ENCODE data around the gene CD93.

Gene CD93

GRCh38 chr20:23069108-23069507 is 17.0 kb downstream of the CD93 start:
- H3K4me3 Mint-ChIP-seq = no peak overlapping the region

GRCh38 chr20:23068283-23068682 is 17.8 kb downstream of the CD93 start:
- H3K4me1 Mint-ChIP-seq (ENCODE audit: low read depth) = no peaks in the 10 kb centered on the region
- H3K9me3 Mint-ChIP-seq = no peaks in the 10 kb centered on the region
- no peaks in the 10 kb centered on the region for H3K36me3 Mint-ChIP-seq (ENCODE audit: low read depth)
- peaks cover 3% of the 10 kb centered on the region for H3K27me3 Mint-ChIP-seq
- H3K27ac Mint-ChIP-seq = no peak overlapping the region
- H3K4me3 Mint-ChIP-seq = no peak overlapping the region

More at GRCh38 chr20:23069108-23069507, 17.0 kb downstream of the CD93 start:
- Mint-ChIP-seq H3K27me3 (peaks cover 3% of the 10 kb centered on the region), H3K36me3 (ENCODE audit: low read depth) (no peaks in the 10 kb centered on the region), H3K9me3 (no peaks in the 10 kb centered on the region), H3K4me1 (ENCODE audit: low read depth) (no peaks in the 10 kb centered on the region), H3K27ac (no peak overlapping the region)

GRCh38 chr20:23066772-23067171 is 19.4 kb downstream of the CD93 start:
- Mint-ChIP-seq H3K27me3 (peaks cover 3% of the 10 kb centered on the region), H3K9me3 (no peaks in the 10 kb centered on the region), H3K4me3 (no peak overlapping the region), H3K4me1 (ENCODE audit: low read depth) (no peaks in the 10 kb centered on the region), H3K27ac (no peak overlapping the region), H3K36me3 (ENCODE audit: low read depth) (no peaks in the 10 kb centered on the region)

- H3K27me3 Mint-ChIP-seq = peaks cover 3% of the 10 kb centered on the region
- H3K36me3 Mint-ChIP-seq (ENCODE audit: low read depth) = no peaks in the 10 kb centered on the region
- no peaks in the 10 kb centered on the region for H3K4me1 Mint-ChIP-seq (ENCODE audit: low read depth)
- H3K27ac Mint-ChIP-seq = no peak overlapping the region
- no peak overlapping the region for H3K4me3 Mint-ChIP-seq
- no peaks in the 10 kb centered on the region for H3K9me3 Mint-ChIP-seq
These were observed 20.6 kb downstream of the CD93 start for GRCh38 chr20:23065266-23066201.

- H3K4me1 Mint-ChIP-seq (ENCODE audit: low read depth) = no peaks in the 10 kb centered on the region
- H3K36me3 Mint-ChIP-seq (ENCODE audit: low read depth) = no peaks in the 10 kb centered on the region
- peaks cover 3% of the 10 kb centered on the region for H3K27me3 Mint-ChIP-seq
- H3K9me3 Mint-ChIP-seq = no peaks in the 10 kb centered on the region
- no peak overlapping the region for H3K4me3 Mint-ChIP-seq
- no peak overlapping the region for H3K27ac Mint-ChIP-seq
These were observed 22.5 kb downstream of the CD93 start for GRCh38 chr20:23063581-23063980.

- Mint-ChIP-seq H3K27me3 (peaks cover 3% of the 10 kb centered on the region), H3K36me3 (ENCODE audit: low read depth) (no peaks in the 10 kb centered on the region), H3K27ac (no peak overlapping the region), H3K4me1 (ENCODE audit: low read depth) (no peaks in the 10 kb centered on the region), H3K4me3 (no peak overlapping the region), H3K9me3 (no peaks in the 10 kb centered on the region)
These were observed 23.0 kb downstream of the CD93 start for GRCh38 chr20:23063168-23063567.

- H3K36me3 Mint-ChIP-seq (ENCODE audit: low read depth) = no peaks in the 10 kb centered on the region
- no peaks in the 10 kb centered on the region for H3K9me3 Mint-ChIP-seq
- H3K27me3 Mint-ChIP-seq = peaks cover 3% of the 10 kb centered on the region
- H3K4me3 Mint-ChIP-seq = no peak overlapping the region
- no peak overlapping the region for H3K27ac Mint-ChIP-seq
- no peaks in the 10 kb centered on the region for H3K4me1 Mint-ChIP-seq (ENCODE audit: low read depth)
These were observed 23.5 kb downstream of the CD93 start for GRCh38 chr20:23062632-23063031.

- Mint-ChIP-seq H3K4me1 (ENCODE audit: low read depth) (no peaks in the 10 kb centered on the region), H3K9me3 (no peaks in the 10 kb centered on the region), H3K27me3 (peaks cover 3% of the 10 kb centered on the region), H3K27ac (no peak overlapping the region), H3K4me3 (no peak overlapping the region), H3K36me3 (ENCODE audit: low read depth) (no peaks in the 10 kb centered on the region)
These were observed 24.2 kb downstream of the CD93 start for GRCh38 chr20:23061734-23062561.

- Mint-ChIP-seq H3K4me1 (ENCODE audit: low read depth) (no peaks in the 10 kb centered on the region), H3K27ac (no peak overlapping the region), H3K4me3 (no peak overlapping the region), H3K36me3 (ENCODE audit: low read depth) (no peaks in the 10 kb centered on the region), H3K9me3 (no peaks in the 10 kb centered on the region), H3K27me3 (peaks cover 3% of the 10 kb centered on the region)
These were observed 24.9 kb downstream of the CD93 start for GRCh38 chr20:23061262-23061661.

- H3K36me3 Mint-ChIP-seq (ENCODE audit: low read depth) = no peaks in the 10 kb centered on the region
- H3K4me3 Mint-ChIP-seq = no peak overlapping the region
- H3K27ac Mint-ChIP-seq = no peak overlapping the region
- H3K27me3 Mint-ChIP-seq = peaks cover 3% of the 10 kb centered on the region
- no peaks in the 10 kb centered on the region for H3K4me1 Mint-ChIP-seq (ENCODE audit: low read depth)
- no peaks in the 10 kb centered on the region for H3K9me3 Mint-ChIP-seq
These were observed 25.5 kb downstream of the CD93 start for GRCh38 chr20:23060629-23061028.

GRCh38 chr20:23059846-23060245 is 26.3 kb downstream of the CD93 start:
- no peak overlapping the region for H3K4me3 Mint-ChIP-seq
- H3K36me3 Mint-ChIP-seq (ENCODE audit: low read depth) = no peaks in the 10 kb centered on the region
- no peaks in the 10 kb centered on the region for H3K4me1 Mint-ChIP-seq (ENCODE audit: low read depth)
- H3K27ac Mint-ChIP-seq = no peak overlapping the region
- H3K9me3 Mint-ChIP-seq = no peaks in the 10 kb centered on the region
- H3K27me3 Mint-ChIP-seq = peaks cover 5% of the 10 kb centered on the region

GRCh38 chr20:23059001-23059400 is 27.1 kb downstream of the CD93 start:
- Mint-ChIP-seq H3K36me3 (ENCODE audit: low read depth) (no peaks in the 10 kb centered on the region), H3K4me3 (no peak overlapping the region), H3K27ac (no peak overlapping the region), H3K27me3 (peaks cover 7% of the 10 kb centered on the region), H3K9me3 (no peaks in the 10 kb centered on the region), H3K4me1 (ENCODE audit: low read depth) (no peaks in the 10 kb centered on the region)

GRCh38 chr20:23058240-23058639 is 27.9 kb downstream of the CD93 start:
- peaks cover 14% of the 10 kb centered on the region for H3K27me3 Mint-ChIP-seq
- no peak overlapping the region for H3K4me3 Mint-ChIP-seq
- no peak overlapping the region for H3K27ac Mint-ChIP-seq
- H3K4me1 Mint-ChIP-seq (ENCODE audit: low read depth) = no peaks in the 10 kb centered on the region
- no peaks in the 10 kb centered on the region for H3K9me3 Mint-ChIP-seq
- no peaks in the 10 kb centered on the region for H3K36me3 Mint-ChIP-seq (ENCODE audit: low read depth)

- no peaks in the 10 kb centered on the region for H3K36me3 Mint-ChIP-seq (ENCODE audit: low read depth)
- H3K4me3 Mint-ChIP-seq = no peak overlapping the region
- H3K9me3 Mint-ChIP-seq = no peaks in the 10 kb centered on the region
- H3K4me1 Mint-ChIP-seq (ENCODE audit: low read depth) = peaks cover 3% of the 10 kb centered on the region
- H3K27me3 Mint-ChIP-seq = peaks cover 42% of the 10 kb centered on the region
- no peak overlapping the region for H3K27ac Mint-ChIP-seq
These were observed 33.2 kb downstream of the CD93 start for GRCh38 chr20:23052904-23053303.

All from stimulated activated naive CD8-positive, alpha-beta T cell treated with anti-CD3 and anti-CD28 coated beads, Interleukin-15, Interleukin-2, amounts not matched to agents 100 ng/mL and 50 ng/mL, for 24 hours (primary cell).